ENCODE data around the gene TRIML2. TPM values are rescaled to one million over a fixed set of nuclear protein-coding genes. Genes with fewer than 3 reads are reported as not detected.
A peak's percentile ranks its signal among the peaks of the same experiment; 100 is the strongest.

Gene TRIML2
- total and polyA plus RNA-seq, 9 of the 15 experiments (the other 6 are each of a cell fraction or from before 2014, with no cell fraction given), result 0.03 to 0.16 TPM; not detected in 7

DNA sequence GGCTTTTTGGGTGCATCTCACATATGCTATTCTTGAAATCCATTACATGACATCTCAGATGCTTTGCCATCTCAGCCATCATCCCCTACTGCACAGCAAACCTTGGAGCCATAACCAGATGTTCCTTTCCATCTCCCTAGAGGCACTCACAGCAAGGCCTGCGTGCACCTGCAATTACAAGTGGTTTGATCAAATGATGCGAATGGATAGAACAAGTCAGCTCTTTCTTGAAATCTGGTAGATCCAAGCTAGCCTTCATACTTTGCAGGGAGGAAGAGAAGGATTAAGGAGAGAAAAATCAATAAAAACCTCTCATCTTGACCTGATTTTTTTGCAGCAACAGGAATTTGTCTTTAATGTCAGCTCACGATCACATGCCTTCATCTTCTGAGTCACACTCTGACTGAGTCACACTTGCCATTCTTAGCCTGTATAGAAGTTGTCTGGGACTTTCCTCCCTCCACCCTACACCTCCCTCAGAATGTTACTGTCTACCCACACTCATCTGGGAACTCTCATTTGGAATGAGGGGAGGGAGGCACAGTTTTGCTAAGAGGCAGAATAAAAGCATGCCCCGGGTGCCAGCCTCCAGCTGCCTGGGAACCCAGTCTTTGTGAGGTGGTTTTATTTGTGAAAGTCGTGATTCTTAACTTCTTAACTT is 17.9 kb upstream of the TRIML2 start:
- Histone ChIP-seq H3K9me3 (replicated peaks; ENCODE audit: control insufficient read depth, insufficient read depth, low read depth, low read length) (no peaks in the 10 kb centered on the region), H3K27me3 (ENCODE audit: control insufficient read depth in 2 of 2, insufficient read depth in 2 of 2, low read length in 2 of 2) (no peaks in the 10 kb centered on the region), H3K4me3 (no peak overlapping the region), H3K9ac (ENCODE audit: insufficient read depth in 1 of 2, low read depth in 2 of 2, low read length in 2 of 2) (no peak overlapping the region), H3K4me1 (replicated peaks in 1 of 2; ENCODE audit: control insufficient read depth in 2 of 2, insufficient read depth in 2 of 2, low read length in 2 of 2) (no peaks in the 10 kb centered on the region), H4K20me1 (replicated peaks; ENCODE audit: control insufficient read depth, insufficient read depth, low read length) (no peaks in the 10 kb centered on the region), H2AFZ (ENCODE audit: low read depth, low read length) (no peak overlapping the region), H3K27ac (ENCODE audit: extremely low read depth, low read depth, low read length) (no peak overlapping the region), H3K4me2 (ENCODE audit: insufficient read depth, low read length) (no peak overlapping the region), H3K9me1 (ENCODE audit: control insufficient read depth, insufficient read depth, low read length) (no peaks in the 10 kb centered on the region), H3K36me3 (ENCODE audit: control insufficient read depth, insufficient read depth, low read length) (no peaks in the 10 kb centered on the region), H3K79me2 (ENCODE audit: control insufficient read depth, insufficient read depth, low read length) (no peaks in the 10 kb centered on the region)
- ATAC-seq, result no peak
- in situ Hi-C loops (cut with MboI) (no loop called here), intact Hi-C loops (cut with micrococcal nuclease) (no loop called here)
- CTCF ChIA-PET (ENCODE audit: low intra/inter-chr PET ratio), result no interaction called here
- TF ChIP-seq NCOR1 (IDR thresholded peaks at IDR 0.05), result no peak
- no peak for TF ChIP-seq MEIS2 (IDR thresholded peaks at IDR 0.05; ENCODE audit: partially characterized antibody)
- TF ChIP-seq ZNF41 (CRISPR knock-in tag; conservative IDR thresholded peaks at IDR 0.05), result no peak
- TF ChIP-seq, protein P1, sequence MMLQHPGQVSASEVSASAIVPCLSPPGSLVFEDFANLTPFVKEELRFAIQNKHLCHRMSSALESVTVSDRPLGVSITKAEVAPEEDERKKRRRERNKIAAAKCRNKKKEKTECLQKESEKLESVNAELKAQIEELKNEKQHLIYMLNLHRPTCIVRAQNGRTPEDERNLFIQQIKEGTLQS (IDR thresholded peaks at IDR 0.05), result peak; percentile 42; the same call in 1 of the 2 replicates
- TF ChIP-seq, protein P1 (CRISPR knock-in tag; conservative IDR thresholded peaks at IDR 0.05), result no peak
- no peak for TF ChIP-seq ZNF444 (CRISPR knock-in tag; IDR thresholded peaks at IDR 0.05)
- TF ChIP-seq JUND (IDR thresholded peaks at IDR 0.05; ENCODE audit: borderline replicate concordance, low read depth, low read length), result peak; percentile 17; the same call in 1 of the 2 replicates
- TF ChIP-seq JUND (tag; IDR thresholded peaks at IDR 0.05; ENCODE audit: borderline replicate concordance, low read depth, low read length), result no peak
- TF ChIP-seq HMG20B (CRISPR knock-in tag; IDR thresholded peaks at IDR 0.05), result no peak
- TF ChIP-seq ZSCAN32 (CRISPR knock-in tag; IDR thresholded peaks at IDR 0.05), result no peak
- no peak for TF ChIP-seq SETDB1 (IDR thresholded peaks at IDR 0.05; ENCODE audit: low read length)
- TF ChIP-seq FOSL1 (tag; conservative IDR thresholded peaks at IDR 0.05), result peak; percentile 76
- no peak for TF ChIP-seq ZNF695 (CRISPR knock-in tag; IDR thresholded peaks at IDR 0.05)
- TF ChIP-seq HSF4 (CRISPR knock-in tag; IDR thresholded peaks at IDR 0.05; ENCODE audit: borderline replicate concordance), result no peak
- TF ChIP-seq, protein P2, sequence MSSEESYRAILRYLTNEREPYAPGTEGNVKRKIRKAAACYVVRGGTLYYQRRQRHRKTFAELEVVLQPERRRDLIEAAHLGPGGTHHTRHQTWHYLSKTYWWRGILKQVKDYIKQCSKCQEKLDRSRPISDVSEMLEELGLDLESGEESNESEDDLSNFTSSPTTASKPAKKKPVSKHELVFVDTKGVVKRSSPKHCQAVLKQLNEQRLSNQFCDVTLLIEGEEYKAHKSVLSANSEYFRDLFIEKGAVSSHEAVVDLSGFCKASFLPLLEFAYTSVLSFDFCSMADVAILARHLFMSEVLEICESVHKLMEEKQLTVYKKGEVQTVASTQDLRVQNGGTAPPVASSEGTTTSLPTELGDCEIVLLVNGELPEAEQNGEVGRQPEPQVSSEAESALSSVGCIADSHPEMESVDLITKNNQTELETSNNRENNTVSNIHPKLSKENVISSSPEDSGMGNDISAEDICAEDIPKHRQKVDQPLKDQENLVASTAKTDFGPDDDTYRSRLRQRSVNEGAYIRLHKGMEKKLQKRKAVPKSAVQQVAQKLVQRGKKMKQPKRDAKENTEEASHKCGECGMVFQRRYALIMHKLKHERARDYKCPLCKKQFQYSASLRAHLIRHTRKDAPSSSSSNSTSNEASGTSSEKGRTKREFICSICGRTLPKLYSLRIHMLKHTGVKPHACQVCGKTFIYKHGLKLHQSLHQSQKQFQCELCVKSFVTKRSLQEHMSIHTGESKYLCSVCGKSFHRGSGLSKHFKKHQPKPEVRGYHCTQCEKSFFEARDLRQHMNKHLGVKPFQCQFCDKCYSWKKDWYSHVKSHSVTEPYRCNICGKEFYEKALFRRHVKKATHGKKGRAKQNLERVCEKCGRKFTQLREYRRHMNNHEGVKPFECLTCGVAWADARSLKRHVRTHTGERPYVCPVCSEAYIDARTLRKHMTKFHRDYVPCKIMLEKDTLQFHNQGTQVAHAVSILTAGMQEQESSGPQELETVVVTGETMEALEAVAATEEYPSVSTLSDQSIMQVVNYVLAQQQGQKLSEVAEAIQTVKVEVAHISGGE (CRISPR knock-in tag; IDR thresholded peaks at IDR 0.05), result no peak
- TF ChIP-seq ARHGAP35 (IDR thresholded peaks at IDR 0.05; ENCODE audit: partially characterized antibody), result no peak
- TF ChIP-seq NR3C1 (CRISPR knock-in tag; IDR thresholded peaks at IDR 0.05), result no peak
- BruUV-seq (replicated peaks), result no TSS peak
- no peak for FAIRE-seq
- 2% methylated on average over 5 of the region's 5 CpGs for WGBS (ENCODE audit: insufficient coverage, low coverage, missing lambda C conversion rate)
- DNase-seq (ENCODE audit: extremely low read depth in 1 of 4, low spot score in 3 of 4), result no peak
- POLR2A ChIA-PET, result no interaction called here
